Upper lobe of left lung (tissue), 6 donors: ENCODE measurements around the gene SLC9A9. TPM values are rescaled to one million over a fixed set of nuclear protein-coding genes. Genes with fewer than 3 reads are reported as not detected.
A peak's percentile ranks its signal among the peaks of the same experiment; 100 is the strongest.

Experiments
- ATAC-seq, 2 donors: fragments of 200-7000 bp; cut with Tn5 transposase; one replicate each; pipeline ENCODE4 v1.9.1; 2022; ENCODE audit warnings: mild to moderate bottlenecking in 2 of 2, moderate library complexity in 2 of 2; ENCODE audit not compliant: low FRiP score in 2 of 2
- DNase-seq, 2 donors: peaks; one replicate each; pipeline ENCODE4 v3.0.0-alpha.2; 2019 to 2020
- H3K27ac ChIP-seq, 4 donors: fragments of 200-600 bp; sonication (generic); one replicate each; pipeline ENCODE4 v1.5.1; 2016 to 2019
- H3K27me3 ChIP-seq, 4 donors: fragments of 200-600 bp; sonication (generic); one replicate each; pipeline ENCODE4 v1.5.1; 2017 to 2019
- H3K36me3 ChIP-seq, 4 donors: fragments of 200-600 bp; sonication (generic); one replicate each; pipeline ENCODE4 v1.5.1; 2016 to 2019
- H3K4me1 ChIP-seq, 4 donors: fragments of 200-600 bp; sonication (generic); one replicate each; pipeline ENCODE4 v1.5.1; 2018 to 2019
- H3K4me3 ChIP-seq, 4 donors: fragments of 200-600 bp; sonication (generic); one replicate each; pipeline ENCODE4 v1.5.1; 2017 to 2019; ENCODE audit warnings: mild to moderate bottlenecking in 2 of 4, moderate library complexity in 1 of 4
- H3K9me3 ChIP-seq, 4 donors: fragments of 200-600 bp; sonication (generic); one replicate each; pipeline ENCODE4 v1.5.1; 2018 to 2019
- CTCF ChIP-seq, 6 experiments: fragments of 450-650 bp in 4 of 6; fragments of 200-600 bp in 2 of 6; sonication (generic) in 2 of 6; IDR thresholded peaks; one replicate each; pipeline ENCODE4 v1.5.1; 2016 to 2019; ENCODE audit warnings: antibody characterized with exemption in 6 of 6
- EP300 ChIP-seq, 4 donors: sonication (generic); formaldehyde crosslinking; IDR thresholded peaks; one replicate each; pipeline ENCODE4 v1.5.1; 2017; ENCODE audit warnings: antibody characterized with exemption in 4 of 4, control low read depth in 2 of 4
- POLR2A ChIP-seq, 4 donors: fragments of 450-650 bp; IDR thresholded peaks; one replicate each; pipeline ENCODE4 v1.5.1; 2016 to 2017; ENCODE audit warnings: antibody characterized with exemption in 4 of 4, mild to moderate bottlenecking in 2 of 4
- POLR2AphosphoS5 ChIP-seq, 2 donors: sonication (generic); formaldehyde crosslinking; IDR thresholded peaks; one replicate each; pipeline ENCODE4 v1.5.1; 2017; ENCODE audit warnings: antibody characterized with exemption in 2 of 2
- WGBS, 2 donors: methylation state at CpG; one replicate each; pipeline ENCODE4 v1.1.5; 2017 to 2018; 5-methylcytosine and 5-hydroxymethylcytosine counted together
- total RNA-seq, 6 donors: library from RNA; depleted of rRNA in 4 of 6; stranded (reverse); fragments of >200 nt in 4 of 6; gene quantifications; one replicate each; pipeline versions ENCODE4 v1.1.0 to v1.2.1, GENCODE V29; 2016 to 2021
- donor health status: DM: no; HTN: no; CAD: no; lungs with moderate emphysema.
- donor health status: DM: no; HTN: yes; CAD: no; lungs with severe emphysema.

SLC9A9 gene
- total RNA-seq, 6 donors from 2014 or later: 4.2 to 20.4 (median 8.7) TPM

- Histone ChIP-seq H3K9me3 (no peaks in the 10 kb centered on the region), H3K4me1 (peaks cover 6 to 37% (median 16%) of the 10 kb centered on the region in 4 donors), H3K4me3 (no peak overlapping the region), H3K36me3 (no peaks in the 10 kb centered on the region), H3K27ac (peak overlapping the region in 1 of 4 donors; percentile 2), H3K27me3 (no peaks in the 10 kb centered on the region)
- no peak for TF ChIP-seq EP300 (IDR thresholded peaks at IDR 0.05)
- no peak for TF ChIP-seq POLR2A (IDR thresholded peaks at IDR 0.05)
- WGBS, 2 donors: 84 to 87% methylated on average over 3 of the region's 3 CpGs
- ATAC-seq (peak in 1 of 2 donors; percentile 43), DNase-seq (no peak)
These were observed 27.6 kb downstream of the SLC9A9 start for GRCh38 chr3:143820466-143821221.

- no peak for ATAC-seq
- Histone ChIP-seq H3K27ac (peak overlapping the region in 1 of 4 donors; percentile 23), H3K4me1 (peaks cover 4 to 35% (median 15%) of the 10 kb centered on the region in 4 donors), H3K36me3 (no peaks in the 10 kb centered on the region), H3K9me3 (no peaks in the 10 kb centered on the region), H3K4me3 (no peak overlapping the region), H3K27me3 (no peaks in the 10 kb centered on the region)
- DNase-seq: no peak
- 43 to 48% methylated on average over 1 of the region's 1 CpG for whole genome bisulfite sequencing, 2 donors
- no peak for TF ChIP-seq EP300 (IDR thresholded peaks at IDR 0.05)
These were observed 28.4 kb downstream of the SLC9A9 start for GRCh38 chr3:143819890-143820289.

- TF ChIP-seq CTCF (IDR thresholded peaks at IDR 0.05) (no peak), POLR2A (IDR thresholded peaks at IDR 0.05) (no peak), POLR2AphosphoS5 (IDR thresholded peaks at IDR 0.05) (no peak), EP300 (IDR thresholded peaks at IDR 0.05) (no peak)
- Histone ChIP-seq H3K27ac (peak overlapping the region in 3 of 4 donors; percentile 19 to 64 (median 54)), H3K4me1 (peaks cover 3 to 19% (median 12%) of the 10 kb centered on the region in 4 donors), H3K4me3 (no peak overlapping the region), H3K27me3 (no peaks in the 10 kb centered on the region), H3K36me3 (no peaks in the 10 kb centered on the region), H3K9me3 (no peaks in the 10 kb centered on the region)
- peak in 1 of 2 donors; percentile 46 for ATAC-seq
- WGBS, 2 donors: 58 to 61% methylated on average over 3 of the region's 3 CpGs
- DNase-seq: no peak
These were observed 33.8 kb downstream of the SLC9A9 start for GRCh38 chr3:143814443-143814889.

DNA sequence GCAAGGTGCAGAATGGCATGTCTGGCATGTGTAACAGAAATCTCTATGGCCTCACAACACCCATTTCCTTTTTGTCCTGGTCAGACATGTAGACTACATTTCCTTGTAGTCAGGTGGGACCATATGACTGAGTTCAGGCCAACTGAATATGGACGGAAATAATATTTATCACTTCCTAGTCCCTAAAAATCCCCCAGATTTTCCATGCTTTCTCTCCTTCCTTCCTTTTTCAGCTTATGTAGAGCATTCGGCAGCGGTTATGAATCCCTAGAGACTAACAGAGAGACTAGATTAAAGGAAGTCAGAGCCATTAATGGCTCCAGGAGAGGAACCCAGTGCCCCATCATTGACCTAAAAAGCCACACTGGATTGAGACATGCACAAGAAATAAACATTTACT lies 35.8 kb downstream of the SLC9A9 start:
- 71 to 76% methylated on average over 3 of the region's 3 CpGs for WGBS, 2 donors
- DNase-seq (no peak), ATAC-seq (no peak)
- no peaks in the 10 kb centered on the region for H3K9me3 ChIP-seq
- no peaks in the 10 kb centered on the region for H3K36me3 ChIP-seq
- H3K4me1 ChIP-seq: peaks cover 3 to 23% (median 12%) of the 10 kb centered on the region in 4 donors
- H3K4me3 ChIP-seq: no peak overlapping the region
- no peak for TF ChIP-seq EP300 (IDR thresholded peaks at IDR 0.05)
- TF ChIP-seq POLR2A (IDR thresholded peaks at IDR 0.05): no peak
- no peak for TF ChIP-seq CTCF (IDR thresholded peaks at IDR 0.05)
- no peak for TF ChIP-seq POLR2AphosphoS5 (IDR thresholded peaks at IDR 0.05)
- H3K27me3 ChIP-seq: no peaks in the 10 kb centered on the region
- peak overlapping the region in 1 of 4 donors; percentile 3 for H3K27ac ChIP-seq

DNA sequence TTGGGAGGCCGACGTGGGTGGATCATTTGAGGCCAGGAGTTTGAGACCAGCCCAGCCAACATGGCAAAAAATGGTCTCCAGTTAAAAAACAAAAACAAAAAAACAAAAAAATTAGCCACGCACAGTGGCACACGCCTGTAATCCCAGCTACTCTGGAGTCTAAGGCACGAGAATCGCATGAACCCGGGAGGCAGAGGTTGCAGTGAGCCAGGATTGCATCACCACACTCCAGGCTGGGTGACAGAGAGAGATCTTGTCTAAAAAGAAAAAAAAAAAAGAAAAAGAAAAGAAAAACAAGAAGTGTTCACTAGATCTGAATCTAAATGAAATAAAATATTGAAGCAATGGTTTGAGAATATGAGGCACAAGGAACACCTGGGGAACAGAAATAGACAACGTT lies 36.7 kb downstream of the SLC9A9 start:
- H3K4me3 ChIP-seq: no peak overlapping the region
- whole genome bisulfite sequencing, 2 donors: 64 to 79% methylated on average over 8 of the region's 8 CpGs
- H3K27me3 ChIP-seq: no peaks in the 10 kb centered on the region
- peak in 1 of 2 donors; percentile 54 for ATAC-seq
- H3K36me3 ChIP-seq: no peaks in the 10 kb centered on the region
- peaks cover 3 to 24% (median 12%) of the 10 kb centered on the region in 4 donors for H3K4me1 ChIP-seq
- no peak overlapping the region for H3K27ac ChIP-seq
- TF ChIP-seq EP300 (IDR thresholded peaks at IDR 0.05) (no peak), CTCF (IDR thresholded peaks at IDR 0.05) (no peak), POLR2AphosphoS5 (IDR thresholded peaks at IDR 0.05) (no peak), POLR2A (IDR thresholded peaks at IDR 0.05) (no peak)
- peak in 1 of 2 donors; percentile 42 for DNase-seq
- H3K9me3 ChIP-seq: no peaks in the 10 kb centered on the region

GRCh38 chr3:143810953-143811265 lies 37.4 kb downstream of the SLC9A9 start:
- WGBS, 2 donors: 59 to 82% methylated on average over 2 of the region's 2 CpGs
- ATAC-seq: no peak

More at GRCh38 chr3:143810953-143811265, 37.4 kb downstream of the SLC9A9 start:
- H3K4me1 ChIP-seq: peaks cover 3 to 24% (median 12%) of the 10 kb centered on the region in 4 donors
- TF ChIP-seq POLR2A (IDR thresholded peaks at IDR 0.05) (no peak), POLR2AphosphoS5 (IDR thresholded peaks at IDR 0.05) (no peak), EP300 (IDR thresholded peaks at IDR 0.05) (no peak), CTCF (IDR thresholded peaks at IDR 0.05) (no peak)
- H3K36me3 ChIP-seq: no peaks in the 10 kb centered on the region
- H3K27me3 ChIP-seq: no peaks in the 10 kb centered on the region
- DNase-seq: no peak
- no peaks in the 10 kb centered on the region for H3K9me3 ChIP-seq
- no peak overlapping the region for H3K27ac ChIP-seq
- H3K4me3 ChIP-seq: no peak overlapping the region
